HUES6 (cell line): Measurements from ENCODE around the gene MED16.
A peak's percentile ranks its signal among the peaks of the same experiment; 100 is the strongest.

Experiments
- H3K27ac ChIP-seq: 2 replicates; pipeline ENCODE4 v1.7.0; 2013; ENCODE audit warnings: low read depth, mild to moderate bottlenecking, low read length, inconsistent platforms
- H3K27me3 ChIP-seq: 2 replicates; pipeline ENCODE4 v1.6.1; 2013; ENCODE audit warnings: low read length; ENCODE audit not compliant: control insufficient read depth, insufficient read depth
- H3K36me3 ChIP-seq: 2 replicates; pipeline ENCODE4 v1.6.1; 2013; ENCODE audit warnings: low read length; ENCODE audit not compliant: control insufficient read depth, insufficient read depth
- H3K4me1 ChIP-seq: 2 replicates; pipeline ENCODE4 v1.6.1; 2013; ENCODE audit warnings: low read length; ENCODE audit not compliant: control insufficient read depth, insufficient read depth
- H3K4me3 ChIP-seq: 2 replicates; pipeline ENCODE4 v1.5.1; 2013; ENCODE audit warnings: low read depth, low read length
- H3K9ac ChIP-seq: one replicate; pipeline ENCODE4 v1.6.1; 2013; ENCODE audit warnings: mild to moderate bottlenecking, low read length
- H3K9me3 ChIP-seq: 2 replicates; pipeline ENCODE4 v1.6.1; 2013; ENCODE audit warnings: low read depth, low read length; ENCODE audit not compliant: control insufficient read depth, insufficient read depth

Gene MED16

DNA sequence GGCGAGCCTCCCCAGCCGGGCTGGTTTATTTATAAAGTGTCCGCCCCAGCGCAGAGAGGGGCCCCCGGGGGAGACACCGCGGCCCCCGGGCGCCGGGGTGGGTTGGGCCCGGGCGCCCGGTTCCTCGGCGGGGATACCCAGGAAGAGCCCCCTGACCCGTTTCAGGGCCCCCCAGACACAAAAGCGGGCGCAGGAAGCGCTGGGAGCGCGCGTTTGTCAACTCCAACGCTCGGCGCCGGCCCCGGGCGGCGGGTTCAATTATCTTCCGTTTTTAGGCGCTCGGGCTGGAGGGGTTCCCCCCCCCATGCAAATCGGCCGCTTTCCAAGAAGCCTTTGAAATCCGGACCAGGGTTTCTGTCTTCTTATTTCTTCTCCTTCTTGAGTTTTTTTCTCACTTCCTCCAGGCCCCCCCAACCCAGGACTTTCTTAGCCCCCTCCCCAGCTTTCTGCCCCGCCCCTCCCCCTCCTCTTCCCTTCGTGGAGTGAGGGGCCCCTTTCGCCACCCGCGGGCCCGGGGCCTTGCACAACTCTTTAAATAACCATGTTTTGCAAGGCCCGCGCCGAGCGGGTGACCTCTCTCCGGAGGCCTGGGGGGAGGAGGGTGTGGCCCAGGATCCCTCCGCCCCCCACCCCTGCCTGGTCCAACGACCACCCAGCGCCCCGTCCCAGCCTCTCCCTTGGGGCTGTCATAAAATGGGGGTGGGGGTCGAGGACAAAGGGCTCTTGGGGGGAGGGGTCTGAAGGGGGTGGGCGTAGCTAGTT, 33.8 kb upstream of the MED16 start:
- H3K36me3 ChIP-seq, result peaks cover 25% of the 10 kb centered on the region
- no peaks in the 10 kb centered on the region for H3K27me3 ChIP-seq
- no peaks in the 10 kb centered on the region for H3K9me3 ChIP-seq
- peak overlapping the region; percentile 65 for H3K4me3 ChIP-seq
- H3K4me1 ChIP-seq, result peaks cover 11% of the 10 kb centered on the region
- peak overlapping the region; percentile 97; the same call in 1 of the 2 replicates for H3K27ac ChIP-seq
- peak overlapping the region; percentile 96 for H3K9ac ChIP-seq

DNA sequence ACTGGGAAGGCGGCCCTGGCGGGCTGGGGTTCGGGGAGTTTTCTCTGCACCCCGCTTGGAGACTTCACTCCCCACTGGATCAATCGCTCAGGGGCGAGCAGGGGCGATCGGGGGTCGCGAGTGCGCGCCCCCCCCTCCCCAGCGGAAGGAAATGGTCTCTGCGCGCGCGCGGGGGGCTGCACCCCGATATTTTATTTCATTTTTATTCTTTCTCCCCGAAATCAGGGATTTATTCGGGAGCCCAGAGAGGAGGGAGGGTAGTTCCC, 33.3 kb upstream of the MED16 start:
- Histone ChIP-seq H3K4me1 (peaks cover 11% of the 10 kb centered on the region), H3K9me3 (no peaks in the 10 kb centered on the region), H3K9ac (peak overlapping the region; percentile 96), H3K27me3 (peaks cover 3% of the 10 kb centered on the region), H3K36me3 (peaks cover 22% of the 10 kb centered on the region), H3K27ac (peak overlapping the region; percentile 97; the same call in 1 of the 2 replicates), H3K4me3 (peak overlapping the region; percentile 65)

DNA sequence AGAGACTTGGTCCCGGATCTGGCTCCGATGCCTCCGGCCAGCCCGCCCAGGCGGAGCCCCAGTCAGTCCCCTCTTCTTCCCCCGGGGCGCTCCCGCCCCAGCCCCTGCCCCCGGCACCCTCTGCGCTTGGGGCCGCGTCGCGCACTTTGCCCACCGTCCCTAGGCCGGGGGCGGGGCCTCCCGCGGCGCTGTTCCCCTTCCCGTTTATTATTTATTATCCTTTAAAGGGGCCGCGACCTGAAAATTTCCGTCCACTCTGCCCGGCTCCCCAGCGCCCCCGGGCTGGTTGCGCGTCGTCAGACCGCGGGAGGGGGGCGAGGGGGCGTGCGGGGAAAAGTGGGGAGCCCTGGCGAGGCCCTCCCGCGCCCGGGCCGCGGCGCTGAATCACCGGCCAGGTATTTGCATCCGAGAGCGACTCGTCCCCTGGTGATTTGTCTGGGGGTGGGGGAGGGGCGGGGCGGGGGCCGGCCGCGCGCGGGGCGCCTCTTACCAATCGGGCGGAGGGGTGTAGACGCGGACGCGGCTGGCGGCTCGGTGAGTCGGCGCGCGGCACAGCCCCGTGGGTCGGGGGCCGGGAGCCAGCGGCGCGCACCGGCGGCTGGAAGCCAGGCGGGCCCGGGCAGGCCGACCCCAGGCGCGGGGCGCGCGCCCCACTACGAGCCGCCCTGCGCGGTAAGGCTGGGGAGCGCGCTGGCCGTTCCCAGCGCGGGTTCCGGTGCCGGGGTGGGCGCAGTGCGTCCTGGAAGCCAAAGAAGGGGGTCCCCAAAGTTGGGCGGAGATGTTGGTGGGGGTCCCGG, 32.7 kb upstream of the MED16 start, which contains the start of gene ARID3A:
ARID3A (plus strand) TSS at position 510 of the 797 bp plus-strand sequence. CDS start 3,494 bp downstream, outside the sequence.
- Histone ChIP-seq H3K9ac (peak within 1 kb of the TSS; percentile 96), H3K36me3 (peaks cover 17% of the 10 kb centered on the region), H3K4me1 (peaks cover 11% of the 10 kb centered on the region), H3K4me3 (peak within 1 kb of the TSS; percentile 65), H3K9me3 (no peaks in the 10 kb centered on the region), H3K27ac (peak within 1 kb of the TSS; percentile 98), H3K27me3 (peaks cover 8% of the 10 kb centered on the region)

DNA sequence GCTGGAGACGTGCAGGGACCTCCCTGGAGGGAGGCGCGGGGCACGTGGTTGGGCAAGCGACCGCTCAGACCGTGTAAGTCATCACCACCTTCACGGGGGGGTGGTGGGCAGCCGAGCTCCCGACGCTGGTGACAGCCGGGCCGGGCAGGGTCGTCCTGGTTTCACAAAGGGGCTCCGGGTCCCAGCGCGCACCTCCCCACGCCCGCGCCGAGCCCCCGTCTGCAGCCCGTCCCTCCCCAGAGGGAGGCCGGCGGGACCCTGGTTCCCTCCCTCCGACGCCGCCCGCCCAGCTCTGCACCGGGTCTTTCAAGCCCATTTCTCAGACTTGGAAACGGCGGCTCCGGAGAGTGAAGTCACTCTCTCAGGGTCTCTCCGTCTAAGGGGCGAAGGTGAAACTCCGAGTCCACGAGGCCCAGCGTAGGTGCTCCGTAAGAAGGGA, 32.1 kb upstream of the MED16 start:
- peaks cover 15% of the 10 kb centered on the region for H3K36me3 ChIP-seq
- H3K27me3 ChIP-seq, result peaks cover 15% of the 10 kb centered on the region
- peak overlapping the region; percentile 98 for H3K27ac ChIP-seq
- peak overlapping the region; percentile 65 for H3K4me3 ChIP-seq
- peak overlapping the region; percentile 96 for H3K9ac ChIP-seq
- peaks cover 11% of the 10 kb centered on the region for H3K4me1 ChIP-seq
- no peaks in the 10 kb centered on the region for H3K9me3 ChIP-seq

DNA sequence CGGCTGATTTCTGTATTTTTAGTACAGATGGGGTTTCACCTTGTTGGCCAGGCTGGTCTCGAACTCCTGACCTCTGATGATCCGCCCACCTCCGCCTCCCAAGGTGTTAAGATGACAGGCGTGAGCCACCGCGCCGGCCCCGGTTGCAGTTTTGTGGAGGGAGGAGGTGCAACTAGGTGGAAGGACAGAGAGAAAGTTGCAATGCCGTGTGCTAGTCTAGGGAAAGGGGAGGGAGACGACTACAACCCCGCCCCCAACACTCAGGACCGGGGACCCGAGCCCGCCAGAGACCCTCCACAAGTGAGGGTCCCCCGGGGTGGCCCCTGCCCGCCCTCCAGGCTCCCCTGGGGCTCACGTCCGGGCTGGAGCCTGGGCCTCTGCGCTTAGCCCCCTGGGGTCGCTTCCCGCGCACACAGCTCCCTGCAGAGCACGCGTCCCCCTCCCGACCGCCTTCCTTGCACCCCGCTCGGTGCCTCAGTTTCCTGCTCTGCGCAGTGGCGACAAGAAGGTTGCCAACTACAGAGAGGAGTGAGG, 31.6 kb upstream of the MED16 start:
- Histone ChIP-seq H3K9me3 (no peaks in the 10 kb centered on the region), H3K4me3 (peak overlapping the region; percentile 65), H3K27me3 (peaks cover 20% of the 10 kb centered on the region), H3K9ac (peak overlapping the region; percentile 96), H3K27ac (peak overlapping the region; percentile 98; the same call in 1 of the 2 replicates), H3K4me1 (peaks cover 12% of the 10 kb centered on the region), H3K36me3 (peaks cover 10% of the 10 kb centered on the region)

DNA sequence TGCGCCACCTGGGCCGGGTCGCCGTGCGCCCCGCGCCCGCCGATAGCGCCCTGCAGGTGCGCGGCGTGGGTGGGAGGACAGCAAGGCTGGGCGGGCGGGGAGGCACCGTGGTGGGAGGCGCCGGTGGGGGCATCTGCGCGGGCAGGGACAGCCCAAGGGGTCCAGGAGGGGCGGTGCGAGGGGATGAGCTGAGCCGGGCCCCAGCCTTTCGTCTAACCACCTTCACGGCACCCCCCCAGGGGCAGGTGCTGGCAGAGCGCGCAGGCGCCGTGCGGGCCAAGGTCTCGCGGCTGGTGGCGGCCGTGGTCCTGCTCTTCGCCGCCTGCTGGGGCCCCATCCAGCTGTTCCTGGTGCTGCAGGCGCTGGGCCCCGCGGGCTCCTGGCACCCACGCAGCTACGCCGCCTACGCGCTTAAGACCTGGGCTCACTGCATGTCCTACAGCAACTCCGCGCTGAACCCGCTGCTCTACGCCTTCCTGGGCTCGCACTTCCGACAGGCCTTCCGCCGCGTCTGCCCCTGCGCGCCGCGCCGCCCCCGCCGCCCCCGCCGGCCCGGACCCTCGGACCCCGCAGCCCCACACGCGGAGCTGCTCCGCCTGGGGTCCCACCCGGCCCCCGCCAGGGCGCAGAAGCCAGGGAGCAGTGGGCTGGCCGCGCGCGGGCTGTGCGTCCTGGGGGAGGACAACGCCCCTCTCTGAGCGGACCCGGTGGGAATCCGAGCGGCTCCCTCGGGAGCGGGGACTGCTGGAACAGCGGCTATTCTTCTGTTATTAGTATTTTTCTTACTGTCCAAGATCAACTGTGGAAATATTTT, 27.3 kb upstream of the MED16 start:
- Histone ChIP-seq H3K36me3 (no peaks in the 10 kb centered on the region), H3K27me3 (peaks cover 54% of the 10 kb centered on the region), H3K27ac (no peak overlapping the region), H3K4me1 (peaks cover 11% of the 10 kb centered on the region), H3K9me3 (no peaks in the 10 kb centered on the region), H3K9ac (no peak overlapping the region), H3K4me3 (peak overlapping the region; percentile 63)

DNA sequence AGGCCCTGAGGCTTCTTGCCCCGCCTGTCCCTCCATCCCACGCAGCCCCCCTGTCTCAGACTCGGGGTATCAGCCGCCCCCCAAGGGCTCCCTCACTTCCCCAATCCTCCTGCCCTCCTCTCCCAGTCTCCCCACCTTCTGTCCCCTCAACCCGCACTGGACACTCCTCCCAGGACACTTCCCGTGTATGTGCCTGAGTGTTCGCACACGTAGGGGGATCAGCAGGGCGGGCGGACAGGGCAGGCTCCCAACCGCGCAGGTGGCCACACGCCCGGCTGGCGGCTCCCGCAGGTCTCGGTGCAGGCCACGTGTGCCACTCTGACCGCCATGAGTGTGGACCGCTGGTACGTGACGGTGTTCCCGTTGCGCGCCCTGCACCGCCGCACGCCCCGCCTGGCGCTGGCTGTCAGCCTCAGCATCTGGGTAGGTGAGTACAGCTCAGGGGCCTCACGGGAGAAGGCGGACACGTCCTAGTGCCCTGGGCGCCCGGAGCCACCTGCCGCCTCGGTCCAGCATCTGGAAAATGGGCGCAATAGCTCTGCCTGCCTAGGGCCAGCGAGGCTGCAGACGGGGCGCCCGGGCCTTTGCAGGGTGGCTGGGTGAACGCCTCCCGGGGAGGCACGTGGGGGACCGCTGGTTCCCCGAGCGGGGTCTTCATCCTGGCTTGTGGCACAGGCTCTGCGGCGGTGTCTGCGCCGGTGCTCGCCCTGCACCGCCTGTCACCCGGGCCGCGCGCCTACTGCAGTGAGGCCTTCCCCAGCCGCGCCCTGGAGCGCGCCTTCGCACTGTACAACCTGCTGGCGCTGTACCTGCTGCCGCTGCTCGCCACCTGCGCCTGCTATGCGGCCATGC, 26.4 kb upstream of the MED16 start:
- Histone ChIP-seq H3K27me3 (peaks cover 58% of the 10 kb centered on the region), H3K9me3 (no peaks in the 10 kb centered on the region), H3K4me1 (peaks cover 11% of the 10 kb centered on the region), H3K36me3 (no peaks in the 10 kb centered on the region), H3K27ac (no peak overlapping the region), H3K9ac (no peak overlapping the region), H3K4me3 (peak overlapping the region; percentile 63)

DNA sequence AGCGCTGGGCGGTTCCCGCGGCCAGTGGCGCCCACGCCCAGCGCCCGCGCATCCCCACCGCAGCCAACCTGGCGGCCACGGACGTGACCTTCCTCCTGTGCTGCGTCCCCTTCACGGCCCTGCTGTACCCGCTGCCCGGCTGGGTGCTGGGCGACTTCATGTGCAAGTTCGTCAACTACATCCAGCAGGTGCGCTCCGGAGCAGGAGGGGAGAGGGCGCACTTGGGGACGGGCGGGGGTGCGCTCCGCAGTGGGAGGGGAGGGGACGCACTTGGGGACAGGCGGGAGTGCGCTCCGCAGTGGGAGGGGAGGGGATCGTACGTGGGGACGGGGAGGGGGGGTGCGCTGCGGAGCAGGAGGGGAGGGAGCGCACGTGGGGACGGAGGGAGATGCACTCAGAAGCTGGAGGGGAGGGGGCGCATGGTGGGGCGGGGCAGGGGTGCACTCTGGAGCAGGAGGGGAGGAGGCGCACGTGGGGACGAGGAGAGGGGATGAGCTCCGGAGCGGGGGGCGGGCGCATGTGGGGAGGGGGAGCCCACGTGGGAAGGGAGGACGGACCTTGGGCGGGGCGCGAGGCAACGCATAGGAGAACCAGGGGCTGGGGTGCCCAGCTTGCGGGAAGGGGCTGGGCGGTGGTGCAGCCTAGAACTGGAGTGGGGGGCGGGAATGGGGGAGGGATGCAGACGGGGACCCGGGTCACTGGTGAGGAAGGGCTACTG, 25.7 kb upstream of the MED16 start:
- Histone ChIP-seq H3K4me3 (peak overlapping the region; percentile 69), H3K9ac (no peak overlapping the region), H3K36me3 (no peaks in the 10 kb centered on the region), H3K9me3 (no peaks in the 10 kb centered on the region), H3K27me3 (peaks cover 60% of the 10 kb centered on the region), H3K4me1 (peaks cover 11% of the 10 kb centered on the region), H3K27ac (no peak overlapping the region)

DNA sequence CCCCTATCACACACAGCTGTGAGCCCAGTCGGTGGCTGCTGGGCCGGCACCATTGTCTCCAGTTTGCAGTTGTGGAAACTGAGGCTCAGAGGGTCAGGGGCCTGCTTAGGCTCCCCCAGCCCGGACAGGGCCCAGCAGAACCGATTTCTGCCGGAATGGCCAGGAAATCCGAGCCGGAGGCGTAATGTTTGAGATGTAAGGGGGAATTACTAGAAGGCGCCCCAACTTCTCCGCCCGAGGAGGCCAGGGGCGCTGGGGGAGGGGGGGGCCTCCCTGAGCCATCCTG, 25.1 kb upstream of the MED16 start:
- H3K27me3 ChIP-seq, result peaks cover 60% of the 10 kb centered on the region
- no peaks in the 10 kb centered on the region for H3K9me3 ChIP-seq
- H3K36me3 ChIP-seq, result no peaks in the 10 kb centered on the region
- no peak overlapping the region for H3K27ac ChIP-seq
- peaks cover 14% of the 10 kb centered on the region for H3K4me1 ChIP-seq
- no peak overlapping the region for H3K9ac ChIP-seq
- peak overlapping the region; percentile 69 for H3K4me3 ChIP-seq
